ENCODE data around the gene TNS4. TPM values are rescaled to one million over a fixed set of nuclear protein-coding genes. Genes with fewer than 3 reads are reported as not detected.

Gene TNS4
- total RNA-seq, 4 donors from 2014 or later = 0.30 TPM; not detected in 3

DNA sequence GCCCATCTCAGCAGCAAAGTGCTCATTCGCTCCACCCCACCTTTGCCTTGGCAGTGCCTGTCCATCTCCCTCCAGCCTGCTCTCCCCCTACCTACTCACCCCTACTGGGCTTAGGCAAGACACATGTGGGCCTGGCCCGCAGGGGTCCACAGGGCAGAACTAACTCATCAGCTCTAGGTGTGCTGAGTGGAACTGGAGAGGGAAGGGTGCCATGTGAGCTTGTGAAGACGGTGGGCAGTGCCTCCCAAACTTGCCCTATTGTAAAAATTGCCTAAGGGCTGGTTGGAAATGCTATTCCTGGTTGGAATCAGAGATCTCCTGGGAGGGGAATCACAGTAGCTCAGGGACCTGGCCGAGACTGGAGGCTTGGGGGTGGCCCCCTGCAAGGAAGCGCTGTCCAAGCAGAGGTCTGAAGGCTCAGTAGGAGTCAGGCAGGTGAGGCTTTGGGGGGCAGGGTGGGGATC lies 29.1 kb upstream of the TNS4 start:
- Histone ChIP-seq H3K27ac (no peak overlapping the region), H3K27me3 (no peaks in the 10 kb centered on the region), H3K9me3 (peaks cover 0 to 7% (median 3%) of the 10 kb centered on the region in 4 donors), H3K4me1 (peaks cover 0 to 35% (median 17%) of the 10 kb centered on the region in 4 donors), H3K4me3 (no peak overlapping the region), H3K36me3 (no peaks in the 10 kb centered on the region)
- WGBS, 2 donors = 92 to 93% methylated on average over 5 of the region's 5 CpGs
- TF ChIP-seq EP300 (IDR thresholded peaks at IDR 0.05) (no peak), POLR2A (IDR thresholded peaks at IDR 0.05) (no peak)
- TF ChIP-seq, protein P1, sequence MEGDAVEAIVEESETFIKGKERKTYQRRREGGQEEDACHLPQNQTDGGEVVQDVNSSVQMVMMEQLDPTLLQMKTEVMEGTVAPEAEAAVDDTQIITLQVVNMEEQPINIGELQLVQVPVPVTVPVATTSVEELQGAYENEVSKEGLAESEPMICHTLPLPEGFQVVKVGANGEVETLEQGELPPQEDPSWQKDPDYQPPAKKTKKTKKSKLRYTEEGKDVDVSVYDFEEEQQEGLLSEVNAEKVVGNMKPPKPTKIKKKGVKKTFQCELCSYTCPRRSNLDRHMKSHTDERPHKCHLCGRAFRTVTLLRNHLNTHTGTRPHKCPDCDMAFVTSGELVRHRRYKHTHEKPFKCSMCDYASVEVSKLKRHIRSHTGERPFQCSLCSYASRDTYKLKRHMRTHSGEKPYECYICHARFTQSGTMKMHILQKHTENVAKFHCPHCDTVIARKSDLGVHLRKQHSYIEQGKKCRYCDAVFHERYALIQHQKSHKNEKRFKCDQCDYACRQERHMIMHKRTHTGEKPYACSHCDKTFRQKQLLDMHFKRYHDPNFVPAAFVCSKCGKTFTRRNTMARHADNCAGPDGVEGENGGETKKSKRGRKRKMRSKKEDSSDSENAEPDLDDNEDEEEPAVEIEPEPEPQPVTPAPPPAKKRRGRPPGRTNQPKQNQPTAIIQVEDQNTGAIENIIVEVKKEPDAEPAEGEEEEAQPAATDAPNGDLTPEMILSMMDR (IDR thresholded peaks at IDR 0.05) = no peak
- DNase-seq (ENCODE audit: low spot score in 2 of 2) = peak in 1 of 2 donors; percentile 6

DNA sequence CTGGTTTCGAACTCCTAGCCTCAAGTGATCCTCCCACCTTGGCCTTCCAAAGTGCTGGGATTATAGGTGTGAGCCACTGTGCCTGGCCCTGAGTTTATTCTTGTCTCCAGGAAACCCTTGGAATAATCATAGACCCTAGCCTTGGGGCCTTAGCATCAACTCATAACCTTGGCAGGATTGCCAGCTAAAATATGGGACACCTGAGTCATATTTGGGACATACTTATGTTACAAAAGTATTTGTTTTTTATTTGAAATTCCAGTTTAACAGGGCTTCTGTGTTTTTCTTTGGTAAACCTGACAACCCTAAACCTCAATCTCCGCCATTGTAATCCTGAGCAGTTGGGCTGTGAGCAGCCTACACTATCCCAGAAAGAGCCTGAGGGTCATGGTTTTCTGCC lies 28.6 kb upstream of the TNS4 start:
- Histone ChIP-seq H3K36me3 (no peaks in the 10 kb centered on the region), H3K4me1 (peaks cover 0 to 29% (median 17%) of the 10 kb centered on the region in 4 donors), H3K4me3 (no peak overlapping the region), H3K27me3 (no peaks in the 10 kb centered on the region), H3K9me3 (peaks cover 0 to 13% (median 4%) of the 10 kb centered on the region in 4 donors), H3K27ac (no peak overlapping the region)
- TF ChIP-seq, protein P1 (IDR thresholded peaks at IDR 0.05) = no peak
- TF ChIP-seq POLR2A (IDR thresholded peaks at IDR 0.05) (no peak), EP300 (IDR thresholded peaks at IDR 0.05) (no peak)
- no peak for DNase-seq (ENCODE audit: low spot score in 2 of 2)
- 97 to 100% methylated on average over 2 of the region's 2 CpGs for WGBS, 2 donors

DNA sequence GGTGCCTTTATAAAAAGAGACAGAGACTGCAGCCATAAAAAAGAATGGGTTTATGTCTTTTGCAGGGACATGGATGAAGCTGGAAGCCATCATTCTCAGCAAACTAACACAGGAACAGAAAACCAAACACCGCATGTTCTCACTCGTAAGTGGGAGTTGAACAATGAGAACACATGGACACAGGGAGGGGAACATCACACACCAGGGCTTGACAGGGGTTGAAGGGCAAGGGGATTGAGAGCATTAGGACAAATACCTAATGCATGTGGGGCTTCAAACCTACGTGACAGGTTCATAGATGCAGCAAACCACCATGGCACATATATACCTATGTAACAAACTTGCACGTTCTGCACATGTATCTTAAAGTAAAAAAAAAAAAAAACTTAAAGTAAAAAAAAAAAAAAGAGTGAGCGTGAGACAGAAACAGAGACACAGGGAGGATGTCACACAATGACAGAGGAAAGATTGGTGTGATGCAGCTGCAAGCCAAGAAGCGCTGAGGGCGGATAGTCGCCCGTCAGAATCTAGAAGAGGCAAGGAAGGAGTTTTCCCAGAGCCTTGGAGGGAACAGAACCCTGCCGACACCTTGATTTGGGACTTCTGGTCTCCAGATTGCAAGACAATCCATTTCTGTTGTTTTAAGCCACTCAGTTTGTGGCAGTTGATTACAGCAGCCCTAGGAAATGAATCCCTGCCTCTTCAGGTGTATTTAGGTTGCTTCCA lies 27.4 kb upstream of the TNS4 start:
- H3K36me3 ChIP-seq = no peaks in the 10 kb centered on the region
- 88 to 89% methylated on average over 10 of the region's 10 CpGs for WGBS, 2 donors
- H3K27ac ChIP-seq = no peak overlapping the region
- H3K9me3 ChIP-seq = peaks cover 0 to 13% (median 4%) of the 10 kb centered on the region in 4 donors
- H3K4me3 ChIP-seq = no peak overlapping the region
- H3K4me1 ChIP-seq = peaks cover 0 to 28% (median 16%) of the 10 kb centered on the region in 4 donors
- TF ChIP-seq POLR2A (IDR thresholded peaks at IDR 0.05) (no peak), EP300 (IDR thresholded peaks at IDR 0.05) (no peak)
- TF ChIP-seq, protein P1 (IDR thresholded peaks at IDR 0.05) = no peak
- DNase-seq (ENCODE audit: low spot score in 2 of 2) = peak in 1 of 2 donors; percentile 5
- no peaks in the 10 kb centered on the region for H3K27me3 ChIP-seq

DNA sequence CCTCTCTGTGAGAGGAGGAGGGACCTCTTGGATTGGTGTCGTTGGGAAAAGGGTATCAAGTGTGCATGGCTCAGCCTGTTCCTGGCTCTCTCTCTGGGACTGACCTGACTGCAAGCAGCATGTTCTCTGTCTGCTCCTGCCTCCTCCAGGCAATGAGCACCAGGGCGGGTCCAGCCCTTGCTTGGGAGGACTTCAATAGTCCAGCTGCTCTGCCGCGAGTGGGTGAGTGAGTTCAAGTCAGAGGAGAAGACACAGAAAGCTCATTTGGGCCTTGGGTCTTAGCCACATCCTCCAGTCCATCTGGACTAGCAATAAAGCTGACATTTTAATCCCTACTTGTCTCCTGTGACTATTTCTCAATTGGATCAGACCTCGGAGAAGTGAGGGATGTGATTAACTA lies 25.2 kb upstream of the TNS4 start:
- WGBS, 2 donors = 43 to 66% methylated on average over 5 of the region's 5 CpGs
- H3K4me3 ChIP-seq = no peak overlapping the region
- DNase-seq (ENCODE audit: low spot score in 2 of 2) = no peak
- TF ChIP-seq, protein P1 (IDR thresholded peaks at IDR 0.05) = no peak
- H3K4me1 ChIP-seq = peaks cover 0 to 15% (median 3%) of the 10 kb centered on the region in 4 donors
- peaks cover 0 to 13% (median 4%) of the 10 kb centered on the region in 4 donors for H3K9me3 ChIP-seq
- H3K27ac ChIP-seq = peak overlapping the region in 1 of 4 donors; percentile 40
- no peaks in the 10 kb centered on the region for H3K27me3 ChIP-seq
- H3K36me3 ChIP-seq = no peaks in the 10 kb centered on the region

DNA sequence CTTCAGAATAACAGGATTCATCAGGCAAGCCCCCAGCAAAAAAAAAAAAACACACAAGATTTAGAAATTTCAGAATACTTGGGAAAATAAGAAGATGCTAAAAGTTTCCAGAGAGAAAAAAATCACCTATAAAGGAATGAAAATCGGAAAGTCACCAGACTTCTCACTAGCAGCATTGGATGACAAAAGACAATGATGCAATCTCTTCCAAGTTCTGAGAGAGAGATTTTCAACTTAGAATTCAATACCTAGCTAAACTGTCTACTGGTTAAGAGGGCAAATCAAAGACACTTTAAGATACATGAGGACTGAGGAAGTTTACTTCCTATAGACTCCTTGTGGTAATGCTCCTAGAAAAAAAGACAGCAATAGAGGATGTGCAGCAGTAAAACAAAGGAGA lies 23.9 kb upstream of the TNS4 start:
- no peak for DNase-seq (ENCODE audit: low spot score in 2 of 2)
- H3K27me3 ChIP-seq = no peaks in the 10 kb centered on the region
- H3K4me1 ChIP-seq = peaks cover 0 to 21% (median 3%) of the 10 kb centered on the region in 4 donors
- H3K36me3 ChIP-seq = no peaks in the 10 kb centered on the region
- H3K27ac ChIP-seq = peak overlapping the region in 2 of 4 donors; percentile 29 to 50
- WGBS, 2 donors = 78 to 94% methylated on average over 1 of the region's 1 CpG
- H3K9me3 ChIP-seq = peaks cover 0 to 13% (median 4%) of the 10 kb centered on the region in 4 donors
- TF ChIP-seq, protein P1 (IDR thresholded peaks at IDR 0.05) = no peak
- TF ChIP-seq EP300 (IDR thresholded peaks at IDR 0.05) (no peak), POLR2A (IDR thresholded peaks at IDR 0.05) (no peak)
- H3K4me3 ChIP-seq = no peak overlapping the region

All from tibial nerve (tissue), 4 donors.